IMR-90 (cell line): ENCODE measurements around the gene NOS1AP.

Experiments used
- CTCF ChIP-seq: conservative IDR thresholded peaks from 2 replicates; pipeline ENCODE4 v1.5.1; 2012; ENCODE audit warnings: mild to moderate bottlenecking, low read depth, low read length, improper control_type of control experiment
- MXI1 ChIP-seq: IDR thresholded peaks from 2 replicates; pipeline ENCODE4 v1.6.1; 2012; ENCODE audit warnings: low read depth, mild to moderate bottlenecking, low read length, moderate library complexity, borderline replicate concordance
- POLR2A ChIP-seq: IDR thresholded peaks from 2 replicates; pipeline ENCODE4 v1.6.1; 2012; ENCODE audit warnings: mild to moderate bottlenecking, low read depth, low read length
- RFX5 ChIP-seq: IDR thresholded peaks from 2 replicates; pipeline ENCODE4 v1.8.0; 2012; ENCODE audit warnings: low read depth, mild to moderate bottlenecking, low read length, moderate library complexity
- SMC3 ChIP-seq: fragments of 150-350 bp; IDR thresholded peaks from 2 replicates; pipeline ENCODE4 v1.6.1; 2016; ENCODE audit warnings: low read depth, mild to moderate bottlenecking, antibody characterized with exemption, low read length, moderate library complexity
- USF2 ChIP-seq: fragments of 150-350 bp; IDR thresholded peaks from 2 replicates; pipeline ENCODE4 v1.6.1; 2017; ENCODE audit warnings: mild to moderate bottlenecking, antibody characterized with exemption, low read length, low read depth

- TF ChIP-seq CTCF (no peak), SMC3 (no peak), POLR2A (no peak), USF2 (no peak), MXI1 (no peak), RFX5 (no peak)
Measured at GRCh38 chr1:162398999-162399580, 329.6 kb downstream of the NOS1AP start.
